Chondrocyte (in vitro differentiated cells): ENCODE results near the gene AUTS2. TPM values are rescaled to one million over a fixed set of nuclear protein-coding genes. Genes with fewer than 3 reads are reported as not detected.

ENCODE experiments used
- DNase-seq: peaks from one replicate; pipeline ENCODE4 v3.0.0; 2021; ENCODE audit warnings: mixed read lengths, low spot score
- H3K27ac Mint-ChIP-seq: one replicate; pipeline ENCODE4 v1.8.0; 2021; ENCODE audit warnings: mild to moderate bottlenecking, moderate library complexity, mixed read lengths; ENCODE audit not compliant: unreplicated experiment
- H3K27me3 Mint-ChIP-seq: 2 replicates; pipeline ENCODE4 v1.8.0; 2021; ENCODE audit warnings: low read depth, mixed read lengths
- H3K36me3 Mint-ChIP-seq: 2 replicates; pipeline ENCODE4 v1.8.0; 2021; ENCODE audit warnings: low read depth, mixed read lengths
- H3K4me1 Mint-ChIP-seq: 2 replicates; pipeline ENCODE4 v1.8.0; 2021; ENCODE audit warnings: low read depth, mild to moderate bottlenecking, mixed read lengths
- H3K4me3 Mint-ChIP-seq: one replicate; pipeline ENCODE4 v1.8.0; 2021; ENCODE audit warnings: mild to moderate bottlenecking, moderate library complexity, mixed read lengths; ENCODE audit not compliant: unreplicated experiment
- H3K9me3 Mint-ChIP-seq: 2 replicates; pipeline ENCODE4 v1.8.0; 2021; ENCODE audit warnings: low read depth, mixed read lengths
- CTCF ChIP-seq: fragments of 200-600 bp; sonication (generic); IDR thresholded peaks from 2 replicates; pipeline ENCODE4 v1.5.0; 2021; ENCODE audit warnings: antibody characterized with exemption, mild to moderate bottlenecking, moderate library complexity
- total RNA-seq: library from RNA; stranded (reverse); gene quantifications from 3 replicates; pipeline ENCODE4 v1.2.1, GENCODE V29; 2021

Gene AUTS2
- total RNA-seq, 1 donor from 2014 or later: 31.5 TPM

DNA sequence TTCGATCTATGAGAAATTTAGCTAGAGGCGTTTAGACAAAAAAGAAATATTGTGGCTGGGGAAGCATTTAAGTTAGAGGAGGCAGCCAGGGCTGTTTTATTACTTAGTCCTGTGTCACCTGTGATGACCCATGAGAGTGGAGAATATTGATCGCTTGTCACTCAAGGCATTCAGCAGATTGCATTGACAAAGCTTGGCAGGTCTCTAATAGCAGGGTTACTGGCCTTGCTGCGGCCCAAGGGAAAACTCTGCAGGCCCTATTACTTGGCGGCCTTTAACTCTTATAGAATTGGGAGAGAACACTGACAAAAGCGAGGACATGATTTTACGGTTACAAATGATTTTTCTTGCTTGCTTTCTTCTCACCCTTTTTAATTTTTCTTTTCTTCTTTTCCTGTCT is 473.5 kb downstream of the AUTS2 start:
- DNase-seq: no peak
- no peaks in the 10 kb centered on the region for H3K27me3 Mint-ChIP-seq

GRCh38 chr7:70072220-70072619 is 473.9 kb downstream of the AUTS2 start:
- no peak for TF ChIP-seq CTCF
- Mint-ChIP-seq H3K4me1 (peaks cover 26% of the 10 kb centered on the region), H3K27me3 (no peaks in the 10 kb centered on the region), H3K4me3 (no peak overlapping the region), H3K36me3 (no peaks in the 10 kb centered on the region), H3K9me3 (no peaks in the 10 kb centered on the region), H3K27ac (peak overlapping the region; percentile 86)
- DNase-seq: no peak

More for the DNA sequence above, 473.5 kb downstream of the AUTS2 start:
- H3K27ac Mint-ChIP-seq: peak overlapping the region; percentile 86
- H3K4me3 Mint-ChIP-seq: no peak overlapping the region
- no peak for TF ChIP-seq CTCF
- H3K36me3 Mint-ChIP-seq: no peaks in the 10 kb centered on the region
- H3K9me3 Mint-ChIP-seq: no peaks in the 10 kb centered on the region
- peaks cover 22% of the 10 kb centered on the region for H3K4me1 Mint-ChIP-seq

- no peaks in the 10 kb centered on the region for H3K9me3 Mint-ChIP-seq
- H3K36me3 Mint-ChIP-seq: no peaks in the 10 kb centered on the region
- no peak overlapping the region for H3K4me3 Mint-ChIP-seq
- no peak overlapping the region for H3K27ac Mint-ChIP-seq
- TF ChIP-seq CTCF: no peak
- no peak for DNase-seq
- H3K4me1 Mint-ChIP-seq: peaks cover 28% of the 10 kb centered on the region
- no peaks in the 10 kb centered on the region for H3K27me3 Mint-ChIP-seq
Observed at GRCh38 chr7:70076325-70076724, 478.1 kb downstream of the AUTS2 start.

- Mint-ChIP-seq H3K27ac (peak overlapping the region; percentile 83), H3K27me3 (no peaks in the 10 kb centered on the region), H3K4me1 (peaks cover 23% of the 10 kb centered on the region), H3K9me3 (no peaks in the 10 kb centered on the region), H3K36me3 (no peaks in the 10 kb centered on the region), H3K4me3 (peak overlapping the region; percentile 4)
- no peak for TF ChIP-seq CTCF
- no peak for DNase-seq
Observed at GRCh38 chr7:70082099-70082611, 483.9 kb downstream of the AUTS2 start.

- Mint-ChIP-seq H3K27me3 (no peaks in the 10 kb centered on the region), H3K4me1 (peaks cover 33% of the 10 kb centered on the region), H3K36me3 (no peaks in the 10 kb centered on the region), H3K9me3 (no peaks in the 10 kb centered on the region), H3K27ac (no peak overlapping the region), H3K4me3 (no peak overlapping the region)
- DNase-seq: no peak
- no peak for TF ChIP-seq CTCF
Observed at GRCh38 chr7:70091362-70091761, 493.1 kb downstream of the AUTS2 start.
